SK-N-SH treated with all-trans-retinoic acid at 6 μM for 48 hours (cell line): ENCODE measurements around the gene RFC3.

Experiments used
- ARNTL ChIP-seq: fragments of 450-650 bp; formaldehyde crosslinking; IDR thresholded peaks from 2 replicates; pipeline ENCODE4 v1.5.0; 2020; ENCODE audit warnings: low read depth, mild to moderate bottlenecking, moderate library complexity, borderline replicate concordance
- CREB5 ChIP-seq: fragments of 250-450 bp; sonication (Bioruptor Pico); IDR thresholded peaks from 2 replicates; pipeline ENCODE4 v1.5.1; 2020; ENCODE audit warnings: low read depth, mild to moderate bottlenecking, moderate library complexity
- GLIS3 ChIP-seq: fragments of 250-450 bp; sonication (Bioruptor Pico); IDR thresholded peaks from 2 replicates; pipeline ENCODE4 v1.5.0; 2020; ENCODE audit warnings: mild to moderate bottlenecking, moderate library complexity
- POU6F1 ChIP-seq: fragments of 250-450 bp; sonication (Bioruptor Pico); IDR thresholded peaks from 2 replicates; pipeline ENCODE4 v1.8.0; 2021; ENCODE audit warnings: low read depth, mild to moderate bottlenecking, moderate library complexity, borderline replicate concordance
- RARB ChIP-seq: fragments of 250-450 bp; sonication (Bioruptor Pico); IDR thresholded peaks from 2 replicates; pipeline ENCODE4 v1.8.0; 2021; ENCODE audit warnings: mild to moderate bottlenecking, moderate library complexity
- TSHZ2 ChIP-seq: fragments of 250-450 bp; sonication (Bioruptor Pico); IDR thresholded peaks from 2 replicates; pipeline ENCODE4 v1.5.0; 2020; ENCODE audit warnings: mild to moderate bottlenecking, moderate library complexity

DNA sequence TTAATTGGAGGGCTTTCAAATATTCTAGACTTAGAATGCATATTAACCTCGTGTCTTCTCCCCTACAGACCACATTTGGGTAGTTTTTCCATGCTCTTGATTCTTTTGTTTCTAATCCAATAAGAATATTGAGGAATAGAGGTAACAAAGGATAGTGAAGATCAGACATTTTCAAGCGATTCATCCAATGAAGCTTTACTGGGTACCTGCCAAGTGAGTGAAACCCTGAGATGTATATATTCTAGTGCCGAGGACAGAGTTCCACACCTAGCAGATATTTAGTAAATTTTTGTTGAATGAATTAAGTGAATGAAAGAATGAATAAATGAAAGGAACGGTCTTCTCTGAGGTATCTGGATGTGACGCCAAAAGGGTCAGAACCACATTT lies 442 bp upstream of the RFC3 start:
- TF ChIP-seq POU6F1 (CRISPR knock-in tag) (no peak), ARNTL (CRISPR knock-in tag) (no peak), GLIS3 (CRISPR knock-in tag) (no peak), RARB (CRISPR knock-in tag) (no peak), CREB5 (no peak), TSHZ2 (CRISPR knock-in tag) (no peak)
